Erythroblast (primary cell): ENCODE data around the gene TAF1L.
A peak's percentile ranks its signal among the peaks of the same experiment; 100 is the strongest.

Experiments
- DNase-seq, 2 experiments: peaks; one replicate each; lab custom pipeline; 2025; lab: John Stamatoyannopoulos, UW
- GATA1 ChIP-seq: IDR thresholded peaks from 2 replicates; pipeline ENCODE4 v1.6.1; 2011; ENCODE audit warnings: low read depth, mild to moderate bottlenecking, control low read depth, low read length, moderate library complexity
- POLR2A ChIP-seq: IDR thresholded peaks from 2 replicates; pipeline ENCODE4 v1.6.1; 2011; ENCODE audit warnings: mild to moderate bottlenecking, low read length

Gene TAF1L

GRCh38 chr9:32579706-32580331 lies 55.6 kb downstream of the TAF1L start:
- TF ChIP-seq GATA1 (no peak), POLR2A (no peak)
- DNase-seq, result peak; percentile 74 to 89
